Measurements from ENCODE around the gene CCNH.

The CCNH gene

GRCh38 chr5:87401626-87402025, 11.1 kb downstream of the CCNH start:
- DNase-seq: no peak

- no peak for DNase-seq
These were observed 12.3 kb downstream of the CCNH start for GRCh38 chr5:87400305-87400899.

- DNase-seq: peak; percentile 22
These were observed 13.0 kb downstream of the CCNH start for GRCh38 chr5:87399720-87400119.

- no peak for DNase-seq
These were observed 13.6 kb downstream of the CCNH start for GRCh38 chr5:87398981-87399614.

- DNase-seq: no peak
These were observed 18.1 kb downstream of the CCNH start for GRCh38 chr5:87394411-87395165.

- DNase-seq: no peak
These were observed 19.4 kb downstream of the CCNH start for GRCh38 chr5:87393331-87393730.

GRCh38 chr5:87392801-87393200, 19.9 kb downstream of the CCNH start:
- DNase-seq: no peak

GRCh38 chr5:87392170-87392569, 20.6 kb downstream of the CCNH start:
- no peak for DNase-seq

GRCh38 chr5:87390576-87391199, 22.0 kb downstream of the CCNH start:
- DNase-seq: no peak

- DNase-seq: no peak
These were observed 22.7 kb downstream of the CCNH start for GRCh38 chr5:87390075-87390474.

GRCh38 chr5:87389296-87390034, 23.3 kb downstream of the CCNH start:
- DNase-seq: no peak

- no peak for DNase-seq
These were observed 24.6 kb downstream of the CCNH start for GRCh38 chr5:87388129-87388528.

GRCh38 chr5:87385802-87386201, 26.9 kb downstream of the CCNH start:
- DNase-seq: no peak

GRCh38 chr5:87383216-87383615, 29.5 kb downstream of the CCNH start:
- no peak for DNase-seq

- no peak for DNase-seq
These were observed 30.5 kb downstream of the CCNH start for GRCh38 chr5:87382224-87382623.

- DNase-seq: no peak
These were observed 40.0 kb downstream of the CCNH start for GRCh38 chr5:87372705-87373104.

GRCh38 chr5:87369431-87369830, 43.3 kb downstream of the CCNH start:
- no peak for DNase-seq

GRCh38 chr5:87368601-87369000, 44.1 kb downstream of the CCNH start:
- DNase-seq: no peak

- DNase-seq: no peak
These were observed 45.5 kb downstream of the CCNH start for GRCh38 chr5:87367243-87367642.

- DNase-seq: no peak
These were observed 51.1 kb downstream of the CCNH start for GRCh38 chr5:87361536-87362213.

- DNase-seq: no peak
These were observed 51.7 kb downstream of the CCNH start for GRCh38 chr5:87361031-87361445.

- DNase-seq: no peak
These were observed 52.6 kb downstream of the CCNH start for GRCh38 chr5:87360132-87360531.

GRCh38 chr5:87359106-87359505, 53.6 kb downstream of the CCNH start:
- DNase-seq: no peak
